ENCODE data around the gene TNFRSF19.

GRCh38 chr13:23586336-23586735, 16.1 kb downstream of the TNFRSF19 start:
- TF ChIP-seq CTCF (IDR thresholded peaks at IDR 0.05; ENCODE audit: control extremely low read depth in 1 of 3, insufficient read depth in 1 of 3, low read depth in 1 of 3, low read length in 3 of 3), result no peak
- TF ChIP-seq CHD2 (IDR thresholded peaks at IDR 0.05; ENCODE audit: low read length), result no peak
- TF ChIP-seq POLR2A (IDR thresholded peaks at IDR 0.05; ENCODE audit: control extremely low read depth in 1 of 2, low read depth in 2 of 2, low read length in 2 of 2), result no peak
- TF ChIP-seq RAD21 (IDR thresholded peaks at IDR 0.05 in 1 of 2, conservative IDR thresholded peaks at IDR 0.05 in 1 of 2; ENCODE audit: low read depth in 2 of 2, low read length in 2 of 2), result no peak
- no peak for TF ChIP-seq SRF (IDR thresholded peaks at IDR 0.05; ENCODE audit: low read depth, low read length)
- TF ChIP-seq USF2 (IDR thresholded peaks at IDR 0.05; ENCODE audit: low read length), result no peak
- TF ChIP-seq POLR2AphosphoS5 (IDR thresholded peaks at IDR 0.05; ENCODE audit: low read depth, low read length), result no peak
- no peak for TF ChIP-seq RNF2 (IDR thresholded peaks at IDR 0.05; ENCODE audit: borderline replicate concordance, low read depth, low read length, missing control alignments, poor library complexity, severe bottlenecking)
